ENCODE data around the gene TUBGCP3. TPM values are rescaled to one million over a fixed set of nuclear protein-coding genes. Genes with fewer than 3 reads are reported as not detected.
"Not testable (repeated sequence)": the region's sequence is repeated elsewhere in the genome, so short reads cannot be mapped to it uniquely, and the experiment has no call there.

The TUBGCP3 gene
- total RNA-seq, 2 experiments from 2014 or later: 19.4 to 36.2 TPM

GRCh38 chr13:112487127-112487517, 100.8 kb downstream of the TUBGCP3 start:
- no peak for TF ChIP-seq CTCF (conservative IDR thresholded peaks at IDR 0.05; ENCODE audit: low read length)
- TF ChIP-seq EZH2phosphoT487 (IDR thresholded peaks at IDR 0.05; ENCODE audit: borderline replicate concordance, low read depth, low read length): no peak
- no TSS peak for BruUV-seq (replicated peaks)

GRCh38 chr13:112486386-112487126, 101.4 kb downstream of the TUBGCP3 start:
- Histone ChIP-seq H3K4me3 (ENCODE audit: low read depth, low read length, poor library complexity, severe bottlenecking) (no peak overlapping the region), H3K36me3 (ENCODE audit: insufficient read depth, low read length) (no peaks in the 10 kb centered on the region), H3K4me1 (ENCODE audit: insufficient read depth, low read length, poor library complexity, severe bottlenecking) (no peaks in the 10 kb centered on the region), H3K4me2 (ENCODE audit: low read length) (no peak overlapping the region), H3K79me2 (ENCODE audit: insufficient read depth, low read depth, low read length) (no peaks in the 10 kb centered on the region), H3K9me2 (ENCODE audit: insufficient read depth, low read length) (no peaks in the 10 kb centered on the region), H4K20me1 (ENCODE audit: insufficient read depth, low read length) (no peaks in the 10 kb centered on the region), H3K9me3 (ENCODE audit: low read length) (no peaks in the 10 kb centered on the region), H2AFZ (ENCODE audit: low read length) (no peak overlapping the region), H3K27ac (ENCODE audit: low read depth, low read length, poor library complexity, severe bottlenecking) (no peak overlapping the region)
- BruUV-seq (replicated peaks): no TSS peak
- intact Hi-C loops (cut with micrococcal nuclease; ENCODE audit: unreplicated experiment): loop anchor here (10.0 kb wide), 1 partner anchor 118 kb away; no protein-coding TSS in a partner anchor
- ChIA-PET POLR2A (no interaction called here), CTCF (ENCODE audit: unreplicated experiment) (no interaction called here)
- no peak for DNase-seq (ENCODE audit: low spot score)
- TF ChIP-seq CTCF (conservative IDR thresholded peaks at IDR 0.05; ENCODE audit: low read length) (no peak), EZH2phosphoT487 (IDR thresholded peaks at IDR 0.05; ENCODE audit: borderline replicate concordance, low read depth, low read length) (no peak)

More at GRCh38 chr13:112487127-112487517, 100.8 kb downstream of the TUBGCP3 start:
- no peak overlapping the region for H2AFZ ChIP-seq (ENCODE audit: low read length)
- H3K4me1 ChIP-seq (ENCODE audit: insufficient read depth, low read length, poor library complexity, severe bottlenecking): no peaks in the 10 kb centered on the region
- no peaks in the 10 kb centered on the region for H3K9me3 ChIP-seq (ENCODE audit: low read length)
- no peaks in the 10 kb centered on the region for H3K36me3 ChIP-seq (ENCODE audit: insufficient read depth, low read length)
- intact Hi-C loops (cut with micrococcal nuclease; ENCODE audit: unreplicated experiment): loop anchor here (10.0 kb wide), 1 partner anchor 118 kb away; no protein-coding TSS in a partner anchor
- no peaks in the 10 kb centered on the region for H4K20me1 ChIP-seq (ENCODE audit: insufficient read depth, low read length)
- ChIA-PET CTCF (ENCODE audit: unreplicated experiment) (no interaction called here), POLR2A (no interaction called here)
- no peak overlapping the region for H3K27ac ChIP-seq (ENCODE audit: low read depth, low read length, poor library complexity, severe bottlenecking)
- no peaks in the 10 kb centered on the region for H3K79me2 ChIP-seq (ENCODE audit: insufficient read depth, low read depth, low read length)
- no peaks in the 10 kb centered on the region for H3K9me2 ChIP-seq (ENCODE audit: insufficient read depth, low read length)
- DNase-seq (ENCODE audit: low spot score): no peak
- no peak overlapping the region for H3K4me3 ChIP-seq (ENCODE audit: low read depth, low read length, poor library complexity, severe bottlenecking)
- H3K4me2 ChIP-seq (ENCODE audit: low read length): no peak overlapping the region

- H4K20me1 ChIP-seq (ENCODE audit: insufficient read depth, low read length); H3K79me2 ChIP-seq (ENCODE audit: insufficient read depth, low read depth, low read length); DNase-seq (ENCODE audit: low spot score); H2AFZ ChIP-seq (ENCODE audit: low read length); H3K36me3 ChIP-seq (ENCODE audit: insufficient read depth, low read length); CTCF ChIA-PET (ENCODE audit: unreplicated experiment); H3K4me2 ChIP-seq (ENCODE audit: low read length); H3K4me3 ChIP-seq (ENCODE audit: low read depth, low read length, poor library complexity, severe bottlenecking); H3K4me1 ChIP-seq (ENCODE audit: insufficient read depth, low read length, poor library complexity, severe bottlenecking); H3K27ac ChIP-seq (ENCODE audit: low read depth, low read length, poor library complexity, severe bottlenecking); POLR2A ChIA-PET; BruUV-seq (replicated peaks); H3K9me2 ChIP-seq (ENCODE audit: insufficient read depth, low read length); H3K9me3 ChIP-seq (ENCODE audit: low read length): not testable (repeated sequence)
- intact Hi-C loops (cut with micrococcal nuclease; ENCODE audit: unreplicated experiment): loop anchor here (10.0 kb wide), 1 partner anchor 119 kb away; no protein-coding TSS in a partner anchor
Observed at GRCh38 chr13:112485814-112486213, 102.1 kb downstream of the TUBGCP3 start.

Measured in OCI-LY7 (cell line).